Measurements from ENCODE around the gene MAPKBP1.

The MAPKBP1 gene

DNA sequence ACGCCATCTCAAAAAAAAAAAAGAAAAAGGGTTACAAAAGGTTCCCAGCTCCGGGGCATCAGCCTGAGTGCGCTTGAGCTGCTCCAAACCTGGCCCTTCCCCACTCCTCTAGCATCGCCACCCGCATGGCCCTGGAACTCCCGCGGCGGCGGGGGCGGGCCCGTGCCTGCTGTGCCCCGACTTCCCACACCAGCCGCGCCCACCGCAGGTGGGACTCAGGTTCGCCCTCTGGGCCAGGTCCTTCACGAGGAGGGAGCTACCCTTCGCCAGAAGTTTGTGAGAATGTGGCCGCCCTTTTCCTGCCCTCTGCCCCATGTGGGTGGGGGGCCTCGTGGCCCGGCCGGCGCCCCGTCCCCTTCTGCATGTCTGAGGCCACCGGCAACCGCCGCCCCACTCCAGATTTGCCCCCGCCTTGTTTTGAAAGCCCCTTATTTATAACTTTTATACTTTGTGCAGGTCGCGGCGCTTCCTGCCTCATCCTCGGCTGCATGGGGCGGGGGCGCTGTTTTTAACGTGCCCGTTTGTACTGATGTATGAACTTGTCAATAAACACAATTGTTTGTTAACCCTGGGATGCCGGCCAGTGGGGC lies 53.1 kb downstream of the MAPKBP1 start:
- no peak for DNase-seq

DNA sequence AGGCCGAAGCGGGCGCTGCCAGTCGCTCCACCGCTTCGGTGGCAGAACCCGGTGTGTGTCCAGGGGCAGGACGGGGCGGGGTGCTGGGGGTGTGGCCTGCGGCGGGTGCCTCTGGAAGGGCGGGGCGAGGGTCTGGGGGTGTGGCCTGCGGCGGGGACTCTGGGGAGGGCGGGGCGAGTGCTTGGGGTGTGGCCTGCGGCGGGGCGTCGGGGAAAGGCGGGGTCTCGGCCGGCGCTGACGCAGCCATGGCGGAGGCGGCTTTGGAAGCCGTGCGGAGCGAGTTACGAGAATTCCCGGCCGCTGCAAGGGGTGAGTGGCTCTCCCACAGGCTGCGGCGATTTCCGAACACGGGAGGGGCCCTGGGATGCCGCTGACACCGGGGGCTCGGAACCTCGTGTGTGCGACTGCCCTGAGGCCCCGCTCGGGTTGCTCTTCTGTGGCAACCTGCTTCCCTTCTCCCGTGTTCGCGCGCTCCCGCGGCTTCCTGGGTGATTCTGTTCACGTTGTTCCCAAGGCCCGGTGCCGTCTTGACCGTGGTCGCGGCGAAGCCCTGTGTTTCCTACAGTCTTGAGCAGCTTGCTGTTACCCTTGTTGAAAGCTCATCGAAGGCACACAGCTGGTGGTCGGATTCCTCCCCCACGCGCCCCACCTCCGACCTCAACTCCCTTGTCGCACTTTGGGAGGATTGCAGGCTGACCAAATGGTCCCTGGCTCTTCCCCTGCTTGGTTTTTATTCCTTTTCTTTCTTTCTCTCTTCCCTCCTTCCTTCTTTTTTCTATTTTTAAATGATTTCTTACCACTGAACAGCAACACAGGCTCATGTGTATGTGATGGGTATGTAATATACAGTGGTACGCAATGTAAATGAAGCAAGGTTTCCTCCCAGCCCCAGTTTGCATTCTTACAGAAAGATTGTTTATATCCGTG lies 53.9 kb downstream of the MAPKBP1 start, which contains the start of gene JMJD7:
JMJD7 (plus strand) TSS at position 213 of the 927 bp plus-strand sequence; CDS start at position 246, 33 bp downstream.
- peak; percentile 95 for DNase-seq

DNA sequence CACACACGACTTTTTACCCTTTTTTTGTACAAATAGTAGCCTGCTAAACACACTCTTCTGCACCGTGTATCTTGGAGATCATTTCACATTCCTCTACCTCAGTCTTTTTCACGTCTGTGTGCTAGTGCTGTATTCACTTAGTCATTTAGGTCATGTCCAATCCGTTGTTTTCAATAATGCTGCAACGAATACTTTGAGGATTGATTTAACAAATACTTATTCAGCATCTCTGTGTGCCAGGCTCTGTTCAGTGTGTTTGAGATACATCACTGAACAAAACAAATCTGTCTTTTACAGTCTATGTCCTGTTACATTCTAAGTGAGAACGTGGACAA lies 54.5 kb downstream of the MAPKBP1 start:
- no peak for DNase-seq

DNA sequence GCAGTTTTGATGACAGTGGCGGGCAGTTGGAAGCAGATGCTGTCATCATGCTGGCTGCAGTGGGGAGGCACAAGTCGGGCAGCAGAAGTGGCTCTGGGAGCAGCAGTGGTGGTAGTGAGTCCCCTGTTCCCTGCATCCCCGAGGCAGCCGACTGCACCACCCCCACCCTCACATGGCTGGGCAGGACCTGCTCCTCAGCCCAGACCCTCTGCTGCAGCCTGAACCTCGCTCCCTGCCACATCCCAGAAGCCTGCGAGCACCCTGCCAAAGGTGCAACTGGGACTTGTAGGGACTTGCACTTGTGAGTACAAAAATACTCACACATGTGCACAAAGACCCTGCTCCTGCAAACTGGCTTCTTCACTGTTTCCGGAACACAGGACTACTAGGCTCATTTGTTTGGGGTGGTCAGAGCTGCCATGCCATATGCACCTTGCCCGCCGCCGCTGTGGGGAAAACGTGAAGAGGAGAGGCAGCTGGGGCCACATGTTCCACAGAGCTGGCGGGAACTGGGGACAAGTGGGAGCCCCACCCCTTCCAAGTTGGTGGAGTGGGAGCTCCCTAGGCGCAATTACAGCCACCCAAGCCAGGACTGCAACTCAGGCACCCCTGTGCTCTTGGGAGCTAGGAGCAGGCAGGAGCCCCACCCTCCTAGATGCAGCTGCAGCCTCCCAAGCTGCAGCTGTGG lies 55.8 kb downstream of the MAPKBP1 start:
- DNase-seq, result no peak

DNA sequence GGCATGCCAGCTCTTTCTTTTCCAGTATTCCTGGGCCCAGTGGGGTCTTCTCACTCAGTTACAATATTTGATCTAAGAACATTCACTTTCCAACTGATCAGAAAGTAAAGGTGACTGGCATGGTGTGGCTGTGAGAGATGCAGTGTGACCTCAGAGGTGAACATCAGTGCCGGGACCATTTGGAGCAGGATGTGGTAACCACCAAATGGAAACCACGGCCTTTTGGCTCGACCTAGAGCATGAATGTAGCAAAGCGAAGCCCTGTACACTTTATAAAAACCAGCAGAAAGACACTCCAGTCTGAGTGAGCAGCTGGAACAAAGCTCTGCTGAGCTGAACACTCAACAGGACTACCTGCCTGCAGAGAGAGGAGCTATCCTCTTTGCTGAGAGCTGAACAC lies 57.0 kb downstream of the MAPKBP1 start:
- peak; percentile 77 for DNase-seq

DNA sequence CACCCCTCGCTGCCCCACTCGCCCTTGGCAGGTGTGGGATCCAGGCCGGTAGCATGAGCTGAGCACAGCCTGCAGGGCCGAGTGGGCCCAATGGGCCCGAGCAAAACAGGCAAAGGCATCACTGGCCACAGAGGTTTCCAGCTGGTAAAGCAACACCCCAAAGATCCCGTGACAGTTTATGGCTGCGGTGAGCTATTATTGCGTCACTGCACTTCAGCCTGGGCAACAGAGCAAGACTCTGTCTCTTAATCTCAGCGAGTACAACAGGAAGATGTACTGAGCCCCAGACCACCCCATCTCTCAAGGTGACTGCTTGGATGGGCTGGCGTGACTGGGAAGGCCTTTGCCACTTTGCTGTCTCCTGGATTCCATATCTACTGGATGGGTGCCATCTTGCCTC lies 57.9 kb downstream of the MAPKBP1 start:
- no peak for DNase-seq

DNA sequence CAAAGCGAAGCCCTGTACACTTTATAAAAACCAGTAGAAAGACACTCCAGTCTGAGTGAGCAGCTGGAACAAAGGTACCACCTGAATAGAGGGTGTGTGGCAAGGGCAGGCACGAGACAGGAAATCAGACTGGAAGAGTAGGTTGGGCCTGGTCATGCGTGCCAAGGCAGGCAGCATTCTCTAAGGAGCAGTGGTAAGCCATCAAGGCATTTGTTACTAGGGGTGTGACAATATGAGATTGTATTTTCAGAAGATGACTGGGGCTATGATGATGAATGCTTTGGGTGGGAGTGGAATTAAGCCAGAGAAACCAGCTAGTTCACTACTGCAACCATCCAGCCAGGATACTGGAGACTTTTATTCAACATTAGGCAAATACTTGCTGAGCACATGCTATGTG lies 58.6 kb downstream of the MAPKBP1 start:
- DNase-seq, result no peak

DNA sequence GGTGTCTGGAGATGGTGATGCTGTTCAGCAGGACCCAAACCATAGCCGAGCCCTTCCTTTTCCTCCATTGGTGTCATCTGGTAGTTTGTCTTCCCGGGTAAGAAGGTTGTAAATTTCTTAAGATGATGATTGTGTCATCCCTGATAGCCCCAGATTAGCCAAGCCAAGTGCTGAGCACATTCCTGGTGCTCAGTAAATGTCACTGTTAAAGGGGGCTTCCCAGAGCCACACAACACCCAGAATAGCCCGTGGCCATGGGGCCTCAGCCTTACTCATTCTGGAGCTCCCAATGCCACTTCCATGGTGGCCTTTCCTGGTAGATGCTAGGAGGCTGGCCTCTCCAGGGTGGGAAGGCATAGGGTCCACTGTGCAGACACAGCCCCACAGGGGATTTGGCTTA lies 59.8 kb downstream of the MAPKBP1 start:
- DNase-seq, result no peak

DNA sequence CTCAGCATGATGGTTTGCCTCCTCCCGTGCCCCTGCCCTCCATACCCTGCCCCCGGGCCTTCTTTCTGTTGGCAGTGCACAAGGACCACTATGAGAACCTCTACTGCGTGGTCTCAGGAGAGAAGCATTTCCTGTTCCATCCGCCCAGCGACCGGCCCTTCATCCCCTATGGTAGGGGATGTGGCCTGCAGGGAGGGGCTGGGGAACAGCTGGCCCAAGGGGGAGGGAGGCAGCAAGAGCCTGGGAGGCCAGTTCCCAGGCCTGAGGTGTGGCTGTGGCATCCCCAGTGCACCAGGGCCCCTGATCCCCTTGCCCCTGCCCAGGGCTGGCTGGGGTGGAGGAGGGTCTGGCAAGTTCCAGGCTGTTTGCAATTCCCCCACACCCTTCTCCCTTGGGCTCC lies 61.8 kb downstream of the MAPKBP1 start:
- no peak for DNase-seq

DNA sequence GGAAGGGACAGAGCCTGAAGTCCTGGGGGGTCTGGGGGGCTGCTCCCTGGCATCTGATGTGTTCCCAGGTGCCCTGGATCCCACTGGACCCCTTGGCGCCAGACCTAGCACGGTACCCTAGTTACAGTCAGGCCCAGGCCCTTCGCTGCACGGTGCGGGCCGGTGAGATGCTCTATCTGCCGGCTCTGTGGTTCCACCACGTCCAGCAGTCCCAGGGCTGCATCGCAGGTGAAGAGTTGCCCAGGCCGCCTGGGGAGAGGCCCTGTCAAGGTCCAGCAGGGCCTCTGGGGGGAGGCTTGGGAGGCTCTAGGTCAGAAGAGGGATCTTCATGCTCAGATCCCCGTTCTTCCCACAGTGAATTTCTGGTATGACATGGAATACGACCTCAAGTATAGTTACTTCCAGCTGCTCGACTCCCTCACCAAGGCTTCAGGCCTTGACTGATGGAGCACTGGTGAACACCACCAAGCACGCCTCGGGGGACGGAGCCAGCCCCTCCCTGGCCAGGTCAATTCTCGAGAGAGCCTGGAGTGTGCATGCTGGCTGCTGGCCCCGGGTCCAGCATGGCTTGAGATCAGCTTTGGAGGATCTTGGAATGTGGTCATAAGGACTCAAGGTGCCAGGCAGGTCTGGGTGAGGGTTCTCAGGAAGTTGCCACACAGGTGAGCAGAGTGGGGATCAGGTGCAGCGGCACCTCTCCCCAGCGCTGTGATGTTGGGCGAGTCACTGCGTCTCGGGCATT lies 62.6 kb downstream of the MAPKBP1 start:
- DNase-seq, result no peak

DNA sequence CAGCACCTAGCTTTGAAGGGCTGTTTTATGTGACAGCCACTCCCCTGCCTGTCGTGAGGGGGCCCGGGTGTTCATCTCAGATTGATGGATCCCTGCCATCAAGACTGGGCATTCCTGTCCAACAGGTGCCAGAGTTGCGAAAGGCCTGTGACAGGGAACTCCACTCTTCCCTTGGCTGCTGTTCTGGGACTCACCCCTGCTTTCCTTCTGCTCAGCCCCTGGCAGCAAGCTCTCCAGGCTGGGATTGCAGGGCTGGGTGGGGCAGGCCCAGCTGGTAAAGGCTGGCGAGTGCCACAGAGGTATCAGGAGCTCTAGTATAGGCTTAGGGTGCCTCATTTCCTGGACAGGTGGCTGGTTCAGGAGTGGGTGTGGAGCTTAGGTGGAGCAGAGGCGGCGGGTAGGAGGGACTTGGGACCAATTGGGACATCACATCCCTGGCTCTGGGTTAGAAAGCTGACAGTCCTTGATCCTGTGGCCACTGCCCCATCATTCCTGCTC lies 64.2 kb downstream of the MAPKBP1 start, which contains the start of gene PLA2G4B:
PLA2G4B (plus strand) TSS at position 448 of the 498 bp plus-strand sequence. CDS start 67 bp downstream, outside the sequence.
- no peak for DNase-seq

DNA sequence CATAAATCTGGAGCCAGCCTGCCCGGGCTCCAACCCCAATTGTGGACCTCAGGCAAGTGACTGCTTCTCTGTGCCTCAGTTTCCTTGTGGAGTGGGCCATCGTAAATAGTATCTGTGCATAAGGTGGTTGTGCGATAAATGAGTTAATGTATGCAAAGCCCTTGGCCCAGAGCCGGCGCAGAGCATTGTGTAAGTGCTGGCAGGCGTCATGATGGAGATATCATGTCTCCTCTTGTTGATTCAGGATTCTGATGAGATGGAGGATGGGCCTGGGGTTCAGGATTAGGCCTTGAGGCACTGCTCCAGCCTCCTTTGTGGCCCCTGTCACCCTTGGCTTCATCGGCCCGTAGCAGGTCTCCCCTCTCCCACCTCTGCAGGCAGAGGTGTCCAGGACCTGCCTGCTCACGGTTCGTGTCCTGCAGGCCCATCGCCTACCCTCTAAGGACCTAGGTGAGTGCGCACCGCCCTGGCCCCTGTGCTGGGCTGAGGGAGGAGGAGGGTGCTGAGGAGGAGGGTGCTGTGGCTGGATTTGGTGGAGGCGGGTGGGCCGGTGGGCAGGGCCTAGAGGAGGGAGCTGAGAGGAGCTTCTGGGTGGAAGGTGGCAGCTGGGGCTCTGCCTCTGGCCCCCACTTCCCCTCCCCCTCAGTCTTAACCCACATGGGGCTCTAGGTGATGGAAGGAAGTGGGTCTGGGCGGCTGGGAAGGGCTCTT lies 65.7 kb downstream of the MAPKBP1 start:
- no peak for DNase-seq

DNA sequence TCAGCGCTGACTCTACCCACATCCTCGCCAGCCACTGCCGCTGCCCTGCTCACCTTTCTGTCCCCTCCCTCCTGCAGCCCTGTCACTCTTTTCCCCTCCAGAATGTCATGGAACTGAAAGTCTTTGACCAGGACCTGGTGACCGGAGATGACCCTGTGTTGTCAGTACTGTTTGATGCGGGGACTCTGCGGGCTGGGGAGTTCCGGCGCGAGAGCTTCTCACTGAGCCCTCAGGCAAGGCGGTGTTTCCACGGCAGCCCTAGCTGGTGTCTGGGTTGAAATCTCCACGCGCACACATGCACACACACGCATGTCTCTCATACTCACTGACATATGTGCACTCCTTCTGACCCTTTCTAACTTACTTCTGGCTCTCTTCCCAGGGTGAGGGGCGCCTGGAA lies 66.4 kb downstream of the MAPKBP1 start:
- DNase-seq, result no peak

DNA sequence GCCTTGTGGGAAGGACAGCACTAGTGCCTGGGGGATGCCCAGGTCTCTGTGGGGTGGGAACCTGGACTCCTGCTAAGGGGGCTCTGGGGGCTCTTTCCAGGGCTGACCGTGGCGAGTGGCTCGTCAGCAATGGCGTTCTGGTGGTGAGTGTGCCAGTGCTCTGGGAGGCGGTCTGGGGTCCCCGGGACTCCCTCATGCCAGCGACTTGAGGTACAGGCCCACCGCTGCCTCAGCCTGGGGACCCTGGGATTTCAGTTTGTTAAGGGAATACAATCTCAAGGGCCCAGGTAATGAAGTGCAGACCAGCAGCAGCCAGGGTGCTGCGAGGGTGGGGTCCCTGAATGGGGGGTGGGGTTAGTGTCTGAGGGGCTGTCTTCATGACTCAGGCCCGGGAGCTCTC lies 66.8 kb downstream of the MAPKBP1 start:
- DNase-seq, result no peak

DNA sequence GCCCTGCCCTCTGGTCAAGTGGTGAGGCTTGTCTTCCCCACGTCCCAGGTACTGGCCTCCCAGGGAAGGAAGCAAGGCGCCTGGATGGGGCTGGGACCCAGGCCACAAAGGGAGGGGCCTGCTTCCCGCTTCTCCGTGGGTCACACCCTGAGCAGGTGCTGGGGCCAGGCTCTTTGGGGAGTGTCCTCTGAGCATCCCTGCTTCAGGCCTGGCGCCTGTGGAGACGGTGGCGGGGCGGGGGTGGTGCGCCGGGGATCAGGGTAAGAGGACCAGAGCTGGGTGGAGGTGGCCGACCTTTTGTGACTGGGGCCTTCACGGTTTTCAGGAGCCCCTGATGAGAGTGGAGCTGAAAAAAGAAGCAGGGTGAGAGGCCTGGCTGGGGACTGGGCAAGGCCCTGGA lies 67.9 kb downstream of the MAPKBP1 start:
- DNase-seq, result no peak

DNA sequence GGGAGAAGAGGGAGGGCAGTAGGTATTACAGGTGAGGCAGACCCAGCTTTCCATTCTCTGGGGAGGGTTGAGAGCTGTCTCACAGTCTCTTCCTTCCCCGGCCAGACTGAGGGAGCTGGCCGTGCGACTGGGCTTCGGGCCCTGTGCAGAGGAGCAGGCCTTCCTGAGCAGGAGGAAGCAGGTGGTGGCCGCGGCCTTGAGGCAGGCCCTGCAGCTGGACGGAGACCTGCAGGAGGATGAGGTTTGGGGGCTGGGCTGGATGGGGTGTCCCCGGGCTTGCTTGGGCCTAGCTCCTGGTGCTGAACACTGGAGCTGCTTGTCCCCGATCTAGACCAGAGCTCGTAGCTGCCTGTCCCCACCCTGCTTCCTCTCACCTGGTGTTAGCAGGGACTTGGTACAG lies 69.3 kb downstream of the MAPKBP1 start:
- DNase-seq, result no peak

DNA sequence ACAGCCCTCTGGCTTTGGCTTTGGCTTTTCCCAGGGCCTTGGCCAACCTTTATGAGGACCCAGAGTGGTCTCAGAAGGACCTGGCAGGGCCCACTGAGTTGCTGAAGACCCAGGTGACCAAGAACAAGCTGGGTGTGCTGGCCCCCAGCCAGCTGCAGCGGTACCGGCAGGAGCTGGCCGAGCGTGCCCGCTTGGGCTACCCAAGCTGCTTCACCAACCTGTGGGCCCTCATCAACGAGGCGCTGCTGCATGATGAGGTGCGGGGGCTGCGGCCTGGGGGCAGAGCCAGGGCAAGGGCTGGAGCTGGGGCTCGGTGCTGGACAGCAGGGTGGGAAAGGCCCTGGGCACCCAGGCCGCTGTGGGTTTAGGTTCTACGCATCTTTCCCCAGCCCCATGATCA lies 70.5 kb downstream of the MAPKBP1 start:
- no peak for DNase-seq

DNA sequence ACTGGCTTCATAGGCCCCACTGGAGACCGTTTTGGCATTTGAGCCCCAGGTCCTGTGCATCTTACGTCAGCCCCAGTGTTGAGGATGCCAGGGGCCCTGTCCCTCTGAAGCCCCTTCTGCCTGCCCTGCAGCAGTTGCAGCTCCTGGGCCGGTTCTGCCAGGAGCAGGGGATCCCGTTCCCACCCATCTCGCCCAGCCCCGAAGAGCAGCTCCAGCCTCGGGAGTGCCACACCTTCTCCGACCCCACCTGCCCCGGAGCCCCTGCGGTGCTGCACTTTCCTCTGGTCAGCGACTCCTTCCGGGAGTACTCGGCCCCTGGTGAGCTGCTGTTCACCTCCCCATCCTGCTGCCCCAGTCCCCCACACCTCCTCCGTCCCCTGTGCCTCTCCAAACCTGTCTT lies 72.9 kb downstream of the MAPKBP1 start:
- DNase-seq, result no peak

DNA sequence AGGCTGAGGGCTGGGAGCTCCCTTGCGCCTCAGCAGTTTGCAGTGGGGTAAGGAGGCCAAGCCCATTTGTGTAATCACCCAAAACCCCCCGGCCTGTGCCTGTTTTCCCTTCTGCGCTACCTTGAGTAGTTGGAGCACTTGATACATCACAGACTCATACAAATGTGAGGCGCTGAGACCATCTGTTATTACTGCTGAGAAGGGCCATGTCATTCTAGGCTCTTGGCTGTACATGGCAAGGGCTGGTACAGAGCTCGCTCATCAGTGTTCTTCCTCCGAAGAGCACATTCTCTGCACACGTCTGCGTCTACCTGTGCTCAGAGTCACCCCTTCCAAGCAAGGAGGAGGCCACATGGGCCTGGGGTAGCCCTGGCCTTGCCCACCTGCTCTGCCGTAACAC lies 73.7 kb downstream of the MAPKBP1 start:
- no peak for DNase-seq

DNA sequence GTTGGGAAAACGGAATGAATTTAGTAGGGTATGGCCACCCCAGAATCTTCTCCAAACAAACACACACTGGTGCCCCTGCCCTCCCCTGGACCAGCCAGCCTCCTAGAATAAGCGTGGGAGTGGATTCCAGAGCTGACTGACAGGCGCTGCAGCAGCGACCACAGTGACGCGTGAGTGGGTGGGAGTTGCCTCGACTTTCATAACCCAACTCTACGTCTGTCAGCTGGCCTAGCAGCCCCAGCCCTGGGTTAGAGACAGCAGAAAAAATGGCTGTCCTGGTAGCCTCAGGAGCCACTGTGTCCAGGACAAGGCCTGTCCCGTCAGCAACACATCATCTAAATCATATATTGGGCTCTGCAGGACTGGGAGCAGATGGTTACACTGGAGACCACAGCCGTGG lies 74.3 kb downstream of the MAPKBP1 start:
- peak; percentile 17 for DNase-seq

DNA sequence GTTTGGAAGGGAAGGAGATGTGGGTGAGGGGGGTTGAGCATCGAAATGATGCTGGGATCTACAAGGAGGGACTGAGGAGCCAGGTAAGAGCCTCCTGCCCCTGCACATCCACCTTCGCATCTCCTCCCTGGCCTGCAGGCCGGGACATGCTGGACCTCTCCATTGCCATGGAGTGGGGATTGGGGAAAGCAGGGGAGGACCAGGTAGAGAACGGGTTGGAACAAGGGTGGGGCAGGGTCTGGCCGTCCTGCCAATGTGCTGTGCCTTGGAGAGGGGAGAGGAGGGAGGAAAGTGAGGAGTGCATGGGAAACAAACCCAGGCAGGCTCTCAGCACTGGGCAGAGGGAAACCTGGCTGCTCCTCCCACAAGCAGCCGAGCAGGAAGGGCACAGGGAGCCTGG lies 74.9 kb downstream of the MAPKBP1 start:
- DNase-seq, result no peak

DNA sequence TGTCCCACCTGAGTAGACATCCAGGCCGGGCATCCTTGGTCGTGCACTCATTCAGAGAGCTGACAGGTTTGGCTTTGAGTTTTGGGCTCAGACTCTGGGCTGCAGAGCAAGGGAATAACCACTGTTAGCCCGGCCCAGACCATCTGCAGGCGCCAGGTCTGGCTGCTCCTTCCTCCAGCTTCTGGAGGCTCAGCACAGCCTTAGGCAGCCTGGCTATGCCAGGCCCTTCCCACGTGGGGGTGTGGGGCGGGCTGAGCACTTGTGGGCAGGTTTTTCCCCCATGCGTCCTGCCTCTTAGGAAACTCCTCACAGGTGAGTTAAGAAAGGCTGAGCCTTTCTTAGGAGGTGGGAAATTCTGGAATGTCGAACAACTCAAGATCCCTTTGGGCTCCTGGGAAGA lies 75.6 kb downstream of the MAPKBP1 start:
- DNase-seq, result no peak

Data from activated CD4-positive, alpha-beta T cell treated with anti-CD3 and anti-CD28 coated beads, Interleukin-2, amount 50 U/mL, for 16 hours (primary cell).